Sigmoid colon (tissue), 7 donors: Measurements from ENCODE around the gene EVI5L. TPM values are rescaled to one million over a fixed set of nuclear protein-coding genes. Genes with fewer than 3 reads are reported as not detected.

Experiments used
- DNase-seq: peaks from one replicate; pipeline ENCODE4 v3.0.0-alpha.2; 2019
- H3K27ac ChIP-seq, 4 donors: fragments of 200-600 bp; sonication (generic); one replicate each; pipeline ENCODE4 v1.5.1; 2016 to 2019; ENCODE audit warnings: mild to moderate bottlenecking in 1 of 4
- H3K27me3 ChIP-seq, 3 donors: fragments of 200-600 bp; sonication (generic); one replicate each; pipeline ENCODE4 v1.5.1; 2019; ENCODE audit warnings: mild to moderate bottlenecking in 1 of 3
- H3K36me3 ChIP-seq, 4 donors: fragments of 200-600 bp; sonication (generic); one replicate each; pipeline ENCODE4 v1.5.1; 2016 to 2019
- H3K4me1 ChIP-seq, 4 donors: fragments of 200-600 bp; sonication (generic); one replicate each; pipeline ENCODE4 v1.5.1; 2017 to 2019
- H3K4me3 ChIP-seq, 4 donors: fragments of 200-600 bp; sonication (generic); one replicate each; pipeline ENCODE4 v1.5.1; 2017 to 2019; ENCODE audit warnings: mild to moderate bottlenecking in 2 of 4, moderate library complexity in 1 of 4
- H3K9me3 ChIP-seq, 4 donors: fragments of 200-600 bp in 3 of 4; sonication (generic) in 3 of 4; one replicate each; pipeline versions ENCODE4 v1.5.1 to v1.6.1; 2013 to 2019
- CTCF ChIP-seq, 4 experiments: fragments of 450-650 bp in 3 of 4; fragments of 200-600 bp in 1 of 4; IDR thresholded peaks; one replicate each; pipeline ENCODE4 v1.5.1; 2016 to 2019; ENCODE audit warnings: antibody characterized with exemption in 4 of 4, mild to moderate bottlenecking in 3 of 4, moderate library complexity in 2 of 4
- EP300 ChIP-seq, 4 donors: sonication (generic); formaldehyde crosslinking; IDR thresholded peaks; one replicate each; pipeline ENCODE4 v1.6.1; 2017; ENCODE audit warnings: antibody characterized with exemption in 4 of 4
- POLR2A ChIP-seq, 2 donors: fragments of 450-650 bp; IDR thresholded peaks; one replicate each; pipeline ENCODE4 v1.6.1; 2016; ENCODE audit warnings: antibody characterized with exemption in 2 of 2, mild to moderate bottlenecking in 2 of 2, moderate library complexity in 2 of 2
- POLR2AphosphoS5 ChIP-seq, 4 donors: sonication (generic); formaldehyde crosslinking; IDR thresholded peaks; one replicate each; pipeline ENCODE4 v1.6.1; 2017; ENCODE audit warnings: antibody characterized with exemption in 4 of 4
- WGBS, 2 donors: extraction: QIAGEN DNeasy Blood & Tissue Kit; methylation state at CpG; one replicate each; pipeline ENCODE4 v1.1.7; 2013; 5-methylcytosine and 5-hydroxymethylcytosine counted together
- intact Hi-C: fragments of 100-400 bp; cut with DNase I; formaldehyde crosslinking; loops from one replicate; pipeline ENCODE4 v1.15.1; 2023
- polyA plus RNA-seq, 3 donors: library from polyadenylated mRNA; stranded (reverse); fragments of 200-250 nt; gene quantifications; one replicate each; pipeline ENCODE4 v1.2.3, GENCODE V29; 2013
- total RNA-seq, 4 donors: library from RNA; depleted of rRNA; stranded (reverse); fragments of >200 nt; gene quantifications; one replicate each; pipeline ENCODE4 v1.1.0, GENCODE V29; 2016
- donor health status: healthy with polysubstance abuse.
- donor health status: Bipolar disorder and iron deficiency.
- donor health status: healthy.

The EVI5L gene
- total and polyA plus RNA-seq, 7 donors = 5.3 to 18.6 (median 10.3) TPM

DNA sequence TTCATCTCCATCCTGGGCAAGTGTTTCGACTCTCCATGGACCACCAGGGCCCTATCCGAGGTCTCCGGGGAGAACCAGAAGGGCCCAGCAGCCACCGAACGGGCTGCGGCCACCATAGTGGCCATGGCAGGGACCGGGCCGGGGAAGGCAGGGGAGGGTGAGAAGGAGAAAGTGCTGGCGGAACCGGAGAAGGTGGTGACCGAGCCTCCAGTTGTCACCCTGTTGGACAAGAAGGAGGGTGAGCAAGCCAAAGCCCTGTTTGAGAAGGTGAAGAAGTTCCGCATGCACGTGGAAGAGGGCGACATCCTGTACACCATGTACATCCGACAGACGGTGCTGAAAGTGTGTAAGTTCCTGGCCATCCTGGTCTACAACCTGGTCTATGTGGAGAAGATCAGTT is 68.9 kb downstream of the EVI5L start:
- WGBS, 2 donors = 92 to 97% methylated on average over 16 of the region's 16 CpGs
- H3K27ac ChIP-seq = no peak overlapping the region
- intact Hi-C loops = no loop called here
- no peaks in the 10 kb centered on the region for H3K9me3 ChIP-seq
- no peak for TF ChIP-seq POLR2AphosphoS5 (IDR thresholded peaks at IDR 0.05)
- no peak for TF ChIP-seq POLR2A (IDR thresholded peaks at IDR 0.05)
- no peak for TF ChIP-seq EP300 (IDR thresholded peaks at IDR 0.05)
- TF ChIP-seq CTCF (IDR thresholded peaks at IDR 0.05) = no peak
- DNase-seq = no peak
- peaks cover 0 to 9% (median 9%) of the 10 kb centered on the region in 4 donors for H3K4me1 ChIP-seq
- H3K36me3 ChIP-seq = no peaks in the 10 kb centered on the region
- H3K27me3 ChIP-seq = peaks cover 0 to 18% (median 12%) of the 10 kb centered on the region in 3 donors
- H3K4me3 ChIP-seq = no peak overlapping the region

GRCh38 chr19:7899751-7900378 is 69.8 kb downstream of the EVI5L start:
- Histone ChIP-seq H3K4me3 (no peak overlapping the region), H3K36me3 (no peaks in the 10 kb centered on the region), H3K9me3 (no peaks in the 10 kb centered on the region), H3K27ac (no peak overlapping the region), H3K27me3 (peaks cover 0 to 9% (median 4%) of the 10 kb centered on the region in 3 donors), H3K4me1 (peaks cover 0 to 17% (median 15%) of the 10 kb centered on the region in 4 donors)
- no peak for TF ChIP-seq EP300 (IDR thresholded peaks at IDR 0.05)
- TF ChIP-seq POLR2AphosphoS5 (IDR thresholded peaks at IDR 0.05) = no peak
- TF ChIP-seq POLR2A (IDR thresholded peaks at IDR 0.05) = no peak
- TF ChIP-seq CTCF (IDR thresholded peaks at IDR 0.05) = no peak
- no peak for DNase-seq
- WGBS, 2 donors = 94 to 95% methylated on average over 34 of the region's 34 CpGs
- intact Hi-C loops = loop anchor here (5.0 kb wide), 1 partner anchor 33 kb away; no protein-coding TSS in a partner anchor

DNA sequence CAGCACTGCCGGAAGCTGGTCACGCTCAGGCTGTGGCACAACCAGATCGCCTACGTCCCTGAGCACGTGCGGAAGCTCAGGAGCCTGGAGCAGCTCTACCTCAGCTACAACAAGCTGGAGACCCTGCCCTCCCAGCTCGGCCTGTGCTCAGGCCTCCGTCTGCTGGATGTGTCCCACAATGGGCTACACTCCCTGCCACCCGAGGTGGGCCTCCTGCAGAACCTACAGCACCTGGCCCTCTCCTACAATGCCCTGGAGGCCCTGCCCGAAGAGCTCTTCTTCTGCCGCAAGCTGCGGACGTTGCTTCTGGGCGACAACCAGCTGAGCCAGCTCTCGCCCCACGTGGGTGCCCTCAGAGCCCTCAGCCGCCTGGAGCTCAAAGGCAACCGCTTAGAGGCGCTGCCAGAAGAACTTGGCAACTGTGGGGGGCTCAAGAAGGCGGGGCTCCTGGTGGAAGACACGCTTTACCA is 70.4 kb downstream of the EVI5L start:
- 87 to 91% methylated on average over 21 of the region's 21 CpGs for WGBS, 2 donors
- peaks cover 0 to 3% (median 0%) of the 10 kb centered on the region in 3 donors for H3K27me3 ChIP-seq
- TF ChIP-seq POLR2A (IDR thresholded peaks at IDR 0.05) (no peak), CTCF (IDR thresholded peaks at IDR 0.05) (no peak), POLR2AphosphoS5 (IDR thresholded peaks at IDR 0.05) (no peak), EP300 (IDR thresholded peaks at IDR 0.05) (no peak)
- no peak for DNase-seq
- no peak overlapping the region for H3K4me3 ChIP-seq
- no peaks in the 10 kb centered on the region for H3K9me3 ChIP-seq
- no peak overlapping the region for H3K27ac ChIP-seq
- intact Hi-C loops = loop anchor here (5.0 kb wide), 1 partner anchor 33 kb away; no protein-coding TSS in a partner anchor
- H3K36me3 ChIP-seq = no peaks in the 10 kb centered on the region
- H3K4me1 ChIP-seq = peaks cover 0 to 23% (median 20%) of the 10 kb centered on the region in 4 donors

GRCh38 chr19:7900931-7901330 is 70.9 kb downstream of the EVI5L start:
- DNase-seq = no peak
- no peak overlapping the region for H3K27ac ChIP-seq
- peaks cover 0 to 28% (median 25%) of the 10 kb centered on the region in 4 donors for H3K4me1 ChIP-seq
- no peak overlapping the region for H3K4me3 ChIP-seq
- TF ChIP-seq EP300 (IDR thresholded peaks at IDR 0.05) (no peak), CTCF (IDR thresholded peaks at IDR 0.05) (no peak), POLR2AphosphoS5 (IDR thresholded peaks at IDR 0.05) (no peak), POLR2A (IDR thresholded peaks at IDR 0.05) (no peak)
- H3K27me3 ChIP-seq = no peaks in the 10 kb centered on the region
- intact Hi-C loops = loop anchor here (5.0 kb wide), 1 partner anchor 34 kb away; no protein-coding TSS in a partner anchor
- 85 to 86% methylated on average over 3 of the region's 3 CpGs for WGBS, 2 donors
- H3K36me3 ChIP-seq = peaks cover 0 to 4% (median 3%) of the 10 kb centered on the region in 4 donors
- no peaks in the 10 kb centered on the region for H3K9me3 ChIP-seq
